GM11168 (cell line): ENCODE measurements around the gene ASCC1.
"Not testable (repeated sequence)": the region's sequence is repeated elsewhere in the genome, so short reads cannot be mapped to it uniquely, and the experiment has no call there.

Experiments used
- in situ Hi-C: fragments of 300-500 bp; cut with MboI; formaldehyde crosslinking; loops from one replicate; pipeline ENCODE4 v1.12.0; 2022; ENCODE audit warnings: low sequenced_read_pairs; ENCODE audit not compliant: unreplicated experiment

The ASCC1 gene

DNA sequence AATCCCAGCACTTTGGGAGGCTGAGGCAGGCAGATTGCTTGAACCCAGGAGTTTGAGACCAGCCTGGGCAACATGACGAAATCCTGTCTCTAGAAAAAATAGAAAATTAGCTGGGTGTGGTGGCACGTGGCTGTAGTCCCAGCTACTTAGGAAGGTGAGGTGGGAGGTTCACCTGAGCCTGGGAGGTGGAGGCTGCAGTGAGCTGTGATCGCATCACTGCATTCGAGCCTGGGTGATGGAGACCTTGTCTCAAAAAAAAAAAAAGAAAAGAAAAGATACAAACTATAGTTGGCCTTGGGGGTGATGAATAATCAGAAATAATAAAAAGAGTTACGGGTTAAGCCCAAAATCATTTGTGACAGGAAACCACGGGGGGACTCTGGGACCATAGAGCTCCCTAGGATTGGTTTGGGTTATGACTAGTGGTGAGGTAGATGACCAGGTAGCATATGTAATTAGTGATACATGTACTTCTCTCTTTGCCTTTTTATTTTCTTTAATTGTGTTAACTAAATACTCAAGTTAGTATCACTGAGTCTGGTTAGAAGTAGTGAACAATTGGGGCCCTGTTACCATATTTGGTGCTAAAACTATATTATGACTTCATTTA lies 10.4 kb upstream of the ASCC1 start:
- in situ Hi-C loops: loop anchor here (25.0 kb wide), 1 partner anchor 111 kb away; no protein-coding TSS in a partner anchor

DNA sequence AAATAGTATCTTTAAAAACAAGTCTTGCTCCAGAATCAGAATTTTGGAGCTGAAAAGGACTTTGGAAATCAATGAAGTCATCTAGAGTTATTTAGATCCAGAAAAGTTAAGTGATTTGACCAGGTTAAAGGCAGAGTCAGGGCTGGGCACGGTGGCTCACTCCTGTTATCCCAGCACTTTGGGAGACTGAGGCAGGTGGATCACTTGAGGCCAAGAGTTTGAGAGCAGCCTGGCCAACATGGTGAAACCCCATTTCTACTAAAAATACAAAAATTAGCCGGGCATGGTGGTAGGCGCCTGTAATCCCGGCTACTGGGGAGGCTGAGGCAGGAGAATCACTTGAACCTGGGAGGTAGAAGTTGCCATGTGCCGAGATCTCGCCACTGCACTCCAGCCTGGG lies 8.1 kb upstream of the ASCC1 start:
- in situ Hi-C loops: not testable (repeated sequence)

DNA sequence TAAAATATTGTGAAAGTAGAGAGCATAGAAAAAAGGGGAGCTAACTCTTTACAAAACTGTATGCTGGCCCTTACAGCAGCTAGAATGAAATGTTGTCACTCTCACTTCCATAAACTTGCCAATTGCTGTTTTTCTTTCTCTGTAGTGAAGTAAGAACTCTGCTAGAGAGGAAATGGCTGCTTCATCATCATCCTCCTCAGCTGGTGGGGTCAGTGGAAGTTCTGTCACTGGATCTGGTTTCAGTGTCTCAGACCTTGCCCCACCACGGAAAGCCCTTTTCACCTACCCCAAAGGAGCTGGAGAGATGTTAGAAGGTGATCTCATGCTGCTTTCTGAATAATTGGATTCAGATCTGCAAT lies 7.6 kb upstream of the ASCC1 start:
- in situ Hi-C loops: no loop called here

DNA sequence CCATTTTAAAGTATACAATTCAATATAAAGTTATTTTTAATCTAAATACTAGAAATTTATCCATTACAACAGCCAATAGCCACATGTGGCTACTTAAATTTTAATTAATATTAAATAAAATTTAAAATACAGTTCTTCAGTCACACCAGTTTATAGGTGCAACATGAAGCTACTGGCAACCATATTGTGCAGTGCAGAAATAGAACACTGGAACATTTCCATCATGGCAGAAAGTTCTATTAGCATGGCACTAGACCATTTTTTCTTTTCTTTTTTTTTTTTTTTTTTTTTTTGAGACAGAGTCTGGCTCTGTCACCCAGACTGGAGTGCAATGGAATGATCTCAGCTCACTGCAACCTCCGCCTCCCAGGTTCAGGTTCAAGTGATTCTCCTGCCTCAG lies 5.2 kb upstream of the ASCC1 start:
- in situ Hi-C loops: no loop called here

GRCh38 chr10:72220637-72221036 lies 4.6 kb upstream of the ASCC1 start:
- in situ Hi-C loops: no loop called here

- in situ Hi-C loops: no loop called here
These were observed 3.2 kb upstream of the ASCC1 start for GRCh38 chr10:72219235-72219814.

GRCh38 chr10:72218726-72219125 lies 2.6 kb upstream of the ASCC1 start:
- in situ Hi-C loops: no loop called here

- in situ Hi-C loops: no loop called here
These were observed 2.2 kb upstream of the ASCC1 start for GRCh38 chr10:72218325-72218724.

- in situ Hi-C loops: not testable (repeated sequence)
These were observed 4.2 kb downstream of the ASCC1 start for GRCh38 chr10:72211832-72212231.

DNA sequence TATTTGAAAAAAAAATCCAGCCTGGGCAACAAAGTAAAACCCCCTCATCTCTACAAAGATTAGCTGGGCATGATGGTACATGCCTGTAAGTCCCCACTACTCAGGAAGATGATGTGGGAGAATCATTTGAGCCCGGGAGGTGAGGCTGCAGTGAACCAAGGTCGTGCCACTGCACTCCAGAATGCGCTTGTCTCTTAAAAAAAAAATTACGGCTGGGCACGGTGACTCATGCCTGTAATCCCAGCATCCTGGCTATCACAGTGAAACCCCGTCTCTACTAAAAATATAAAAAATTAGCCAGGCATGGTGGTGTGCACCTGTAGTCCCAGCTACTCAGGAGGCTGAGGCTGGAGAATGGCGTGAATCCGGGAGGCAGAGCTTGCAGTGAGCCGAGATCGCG lies 4.7 kb downstream of the ASCC1 start:
- in situ Hi-C loops: not testable (repeated sequence)

DNA sequence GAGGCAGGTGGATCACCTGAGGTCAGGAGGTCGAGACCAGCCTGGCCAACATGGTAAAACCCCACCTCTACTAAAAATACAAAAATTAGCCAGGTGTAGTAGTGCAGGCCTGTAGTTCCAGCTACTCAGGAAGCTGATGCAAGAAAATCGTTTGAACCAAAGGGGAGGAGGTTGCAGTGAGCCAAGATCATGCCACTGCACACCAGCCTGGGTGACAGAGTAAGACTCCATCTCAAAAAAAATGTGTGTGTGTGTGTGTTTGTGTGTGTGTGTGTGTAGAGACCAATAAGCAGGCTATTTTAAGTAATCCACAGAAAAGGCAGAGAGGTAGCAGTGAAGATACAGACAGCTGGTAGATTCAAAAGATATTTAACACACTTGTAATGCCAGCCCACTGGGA lies 7.5 kb downstream of the ASCC1 start:
- in situ Hi-C loops: not testable (repeated sequence)

GRCh38 chr10:72206511-72207229 lies 9.4 kb downstream of the ASCC1 start:
- in situ Hi-C loops: no loop called here

GRCh38 chr10:72204724-72205123 lies 11.4 kb downstream of the ASCC1 start:
- in situ Hi-C loops: no loop called here

DNA sequence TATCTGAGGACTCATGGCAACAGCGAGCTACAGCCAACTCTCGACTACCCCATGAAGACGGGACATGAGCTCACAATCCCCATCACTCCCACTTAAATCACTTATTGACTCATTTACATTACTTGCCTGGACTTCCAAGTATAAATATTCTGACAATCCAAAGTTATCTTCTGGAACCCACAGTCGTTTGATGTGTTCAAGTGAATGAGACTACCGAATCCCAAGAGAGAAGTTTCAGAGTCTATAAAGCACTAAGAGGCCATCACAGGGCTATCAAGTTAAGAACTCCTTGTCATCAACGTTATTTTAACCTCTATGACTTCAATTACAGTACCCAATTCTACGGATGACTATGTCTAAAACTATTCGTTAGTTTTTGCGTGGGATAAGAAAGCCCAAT lies 11.8 kb downstream of the ASCC1 start:
- in situ Hi-C loops: no loop called here

DNA sequence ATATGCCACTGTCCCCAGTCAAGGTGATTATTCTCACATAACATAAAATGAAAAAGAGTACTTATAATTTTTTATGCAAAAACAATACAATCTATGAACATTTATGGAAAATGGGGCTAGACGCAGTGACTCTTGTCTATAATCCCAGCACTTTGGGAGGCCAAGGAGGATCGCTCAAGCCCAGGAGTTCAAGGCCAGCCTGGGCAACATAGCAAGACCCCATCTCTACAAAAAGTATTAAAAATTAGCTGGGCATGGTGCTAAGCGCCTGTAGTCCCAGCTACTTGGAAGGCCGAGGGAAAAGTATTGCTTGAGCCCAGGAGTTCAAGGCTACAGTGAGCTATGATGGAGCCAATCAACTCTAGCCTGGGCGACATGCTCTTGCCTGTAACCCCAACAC lies 14.8 kb downstream of the ASCC1 start:
- in situ Hi-C loops: no loop called here

DNA sequence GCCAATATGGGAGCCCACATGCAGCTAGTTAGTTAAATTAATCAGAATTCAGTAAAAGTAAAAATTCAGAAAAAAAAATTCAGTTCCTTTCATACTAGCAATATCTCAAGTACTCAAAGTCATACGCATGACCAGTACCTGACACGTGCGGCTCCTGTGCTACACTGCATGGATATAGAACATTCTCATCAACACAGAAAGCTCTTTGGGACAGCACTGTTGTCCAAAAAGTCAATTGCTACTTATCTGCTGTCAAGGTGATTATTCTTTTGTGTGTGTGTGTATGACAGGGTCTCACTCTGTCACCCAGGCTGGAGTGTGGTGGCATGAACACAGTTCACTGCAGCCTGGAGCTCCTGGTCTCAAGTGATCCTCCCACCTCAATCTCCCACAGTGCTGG lies 15.2 kb downstream of the ASCC1 start:
- in situ Hi-C loops: no loop called here

DNA sequence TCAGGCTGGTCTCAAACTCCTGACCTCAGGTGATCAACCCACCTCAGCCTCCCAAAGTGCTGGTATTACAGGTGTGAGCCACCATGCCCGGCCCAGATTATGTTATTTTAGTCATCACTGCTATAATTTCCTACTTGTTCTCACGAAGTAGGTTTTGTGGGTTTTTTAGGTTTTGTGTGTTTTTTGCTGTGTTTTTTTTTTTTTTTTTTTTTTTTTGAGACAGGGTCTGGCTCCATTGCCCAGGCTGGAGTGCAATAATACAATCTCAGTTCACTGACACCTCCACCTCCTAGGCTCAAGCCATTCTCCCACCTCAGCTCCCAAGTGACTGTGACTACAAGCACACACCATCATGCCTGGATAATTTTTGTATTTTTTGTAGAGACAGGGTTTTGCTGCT lies 21.1 kb downstream of the ASCC1 start:
- in situ Hi-C loops: no loop called here

DNA sequence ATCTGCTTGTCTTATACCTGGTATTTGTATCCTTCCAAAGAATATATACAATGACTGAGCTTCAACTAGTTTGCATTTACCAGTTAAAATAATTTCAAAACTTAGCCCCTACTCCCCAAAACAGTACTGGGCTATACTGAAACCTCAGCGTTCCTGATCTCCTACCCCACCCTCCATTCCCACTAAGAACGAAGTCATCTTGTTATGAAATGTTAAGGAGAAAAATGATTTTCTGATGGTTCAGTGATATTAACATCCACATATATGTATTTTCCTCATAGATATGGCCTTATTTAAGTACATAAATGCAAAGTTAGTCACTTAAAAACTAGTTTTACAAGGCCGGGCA lies 29.1 kb downstream of the ASCC1 start:
- in situ Hi-C loops: no loop called here

DNA sequence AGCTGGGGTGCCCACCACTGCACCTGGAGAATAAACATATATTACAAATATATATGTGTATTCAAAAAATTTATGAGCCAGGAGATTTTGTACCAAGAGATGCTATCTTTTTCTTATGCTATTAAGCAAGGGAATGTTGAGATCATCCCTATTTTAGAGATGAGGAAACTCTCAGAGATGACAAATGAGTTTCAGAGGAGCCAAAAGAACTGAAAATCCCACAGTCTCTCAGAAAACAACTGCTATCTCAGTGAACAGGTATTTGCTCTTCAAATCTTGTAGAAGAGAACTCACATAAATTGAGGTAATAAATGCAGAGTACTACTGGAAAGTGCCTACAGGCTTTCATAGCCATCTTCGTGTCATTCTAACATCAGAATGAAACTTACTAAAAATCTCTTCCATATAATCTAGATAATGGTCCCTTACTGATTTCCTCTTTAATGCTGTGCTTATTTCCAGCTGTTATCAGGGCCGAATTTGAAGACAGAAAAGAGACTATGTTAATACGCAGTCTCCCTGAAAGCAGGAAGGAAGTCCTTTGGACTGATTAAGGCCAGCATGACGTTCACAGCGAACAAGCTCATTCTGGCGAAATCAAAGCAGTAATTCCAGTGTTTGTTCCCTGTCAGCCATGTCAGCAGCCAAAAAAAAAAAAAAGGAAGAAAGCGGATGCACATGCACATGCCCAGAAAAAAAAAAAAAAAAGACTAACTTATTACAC lies 29.7 kb downstream of the ASCC1 start:
- in situ Hi-C loops: no loop called here

- in situ Hi-C loops: no loop called here
These were observed 31.9 kb downstream of the ASCC1 start for GRCh38 chr10:72184156-72184555.

DNA sequence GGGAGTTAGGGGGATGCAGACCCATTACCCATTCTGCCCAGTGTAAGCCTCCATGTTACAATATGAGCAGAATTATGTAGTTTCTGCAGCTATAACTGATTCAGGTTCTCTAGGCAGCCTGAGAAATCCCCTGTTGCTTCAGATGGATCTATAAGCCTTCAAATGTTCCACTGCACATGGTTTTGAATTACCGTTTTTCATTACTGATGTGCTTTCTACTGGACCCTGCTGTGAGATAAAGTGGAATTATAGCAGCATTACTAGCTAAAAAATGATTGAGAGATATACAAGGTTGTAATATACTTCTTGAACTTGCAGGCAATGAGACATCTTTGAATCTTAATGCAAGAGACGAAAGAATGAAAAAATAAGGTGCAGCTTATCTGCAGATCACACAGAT lies 38.6 kb downstream of the ASCC1 start:
- in situ Hi-C loops: no loop called here
